Dendritic cell treated with granulocyte-macrophage colony-stimulating factor and Interleukin-4, amounts not matched to agents 40 ng/mL and 50 ng/mL, for 4 days (primary cell): ENCODE measurements around the gene KERA.

Source experiments
- H3K27ac Mint-ChIP-seq: one replicate; pipeline ENCODE4 v1.8.0; 2022; ENCODE audit warnings: mild to moderate bottlenecking, mixed read lengths
- H3K27me3 Mint-ChIP-seq: one replicate; pipeline ENCODE4 v1.8.0; 2022; ENCODE audit warnings: mild to moderate bottlenecking, mixed read lengths
- H3K36me3 Mint-ChIP-seq: one replicate; pipeline ENCODE4 v1.8.0; 2022; ENCODE audit warnings: low read depth, mixed read lengths
- H3K4me1 Mint-ChIP-seq: one replicate; pipeline ENCODE4 v1.8.0; 2022; ENCODE audit warnings: low read depth, mixed read lengths
- H3K4me3 Mint-ChIP-seq: one replicate; pipeline ENCODE4 v1.8.0; 2022; ENCODE audit warnings: mild to moderate bottlenecking, moderate library complexity, mixed read lengths
- H3K9me3 Mint-ChIP-seq: one replicate; pipeline ENCODE4 v1.8.0; 2022; ENCODE audit warnings: mixed read lengths
- intact Hi-C: fragments of 100-400 bp; cut with micrococcal nuclease; formaldehyde crosslinking; loops from one replicate; pipeline ENCODE4 v1.15.0; 2022

The KERA gene

DNA sequence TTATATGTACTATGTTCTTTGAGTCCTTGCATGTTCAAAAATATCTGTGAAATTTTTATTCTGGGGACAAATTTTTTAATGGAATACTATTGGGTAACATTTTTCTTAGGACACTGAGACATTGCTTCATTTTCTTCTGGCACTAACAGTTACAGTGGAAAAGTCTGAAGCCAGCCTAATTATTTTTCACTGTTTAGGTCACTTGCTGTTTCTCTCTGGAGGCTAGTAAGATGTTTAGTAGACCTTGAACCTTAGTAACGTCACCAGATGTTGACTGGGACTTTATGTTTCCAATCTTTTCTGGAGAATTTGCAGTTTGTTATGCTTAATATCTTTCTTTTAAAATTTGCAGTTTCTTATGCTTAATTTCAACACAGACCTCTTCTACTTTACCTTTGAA is 40.8 kb downstream of the KERA start:
- Mint-ChIP-seq H3K4me3 (no peak overlapping the region), H3K27me3 (no peaks in the 10 kb centered on the region), H3K4me1 (no peaks in the 10 kb centered on the region), H3K27ac (no peak overlapping the region), H3K36me3 (no peaks in the 10 kb centered on the region), H3K9me3 (peaks cover 30% of the 10 kb centered on the region)
- intact Hi-C loops: no loop called here

DNA sequence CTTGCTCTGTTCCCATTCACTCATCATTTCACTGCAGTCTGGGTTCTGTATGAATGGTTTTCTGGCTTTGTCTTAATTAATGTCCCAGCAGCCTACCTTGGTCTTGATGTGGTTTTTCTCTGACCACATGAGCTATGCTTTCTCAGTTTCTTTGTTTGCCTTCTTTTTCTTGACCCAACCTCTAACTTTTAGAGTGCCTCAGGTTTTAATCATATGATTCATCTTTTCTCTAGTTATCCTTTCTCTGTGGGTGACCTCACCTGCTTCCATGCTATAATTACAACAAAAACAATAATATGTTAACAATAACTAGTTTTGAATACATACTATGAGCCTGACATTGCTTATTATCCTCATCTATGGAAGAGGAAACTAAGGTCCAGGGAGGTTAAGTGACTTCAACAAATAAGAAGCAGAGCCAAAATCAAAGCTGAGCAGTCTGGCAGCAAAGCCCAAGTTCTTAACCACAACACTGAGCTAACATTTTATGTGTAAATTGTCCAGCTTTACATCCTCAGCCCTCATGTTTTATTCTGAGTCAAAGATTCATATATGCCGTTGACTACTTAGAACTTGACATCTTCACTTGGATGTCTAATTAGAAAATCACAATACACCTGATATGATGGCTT is 48.4 kb downstream of the KERA start:
- H3K27me3 Mint-ChIP-seq: no peaks in the 10 kb centered on the region
- H3K27ac Mint-ChIP-seq: no peak overlapping the region
- no peaks in the 10 kb centered on the region for H3K36me3 Mint-ChIP-seq
- peaks cover 14% of the 10 kb centered on the region for H3K9me3 Mint-ChIP-seq
- intact Hi-C loops: no loop called here
- H3K4me1 Mint-ChIP-seq: no peaks in the 10 kb centered on the region
- H3K4me3 Mint-ChIP-seq: no peak overlapping the region

DNA sequence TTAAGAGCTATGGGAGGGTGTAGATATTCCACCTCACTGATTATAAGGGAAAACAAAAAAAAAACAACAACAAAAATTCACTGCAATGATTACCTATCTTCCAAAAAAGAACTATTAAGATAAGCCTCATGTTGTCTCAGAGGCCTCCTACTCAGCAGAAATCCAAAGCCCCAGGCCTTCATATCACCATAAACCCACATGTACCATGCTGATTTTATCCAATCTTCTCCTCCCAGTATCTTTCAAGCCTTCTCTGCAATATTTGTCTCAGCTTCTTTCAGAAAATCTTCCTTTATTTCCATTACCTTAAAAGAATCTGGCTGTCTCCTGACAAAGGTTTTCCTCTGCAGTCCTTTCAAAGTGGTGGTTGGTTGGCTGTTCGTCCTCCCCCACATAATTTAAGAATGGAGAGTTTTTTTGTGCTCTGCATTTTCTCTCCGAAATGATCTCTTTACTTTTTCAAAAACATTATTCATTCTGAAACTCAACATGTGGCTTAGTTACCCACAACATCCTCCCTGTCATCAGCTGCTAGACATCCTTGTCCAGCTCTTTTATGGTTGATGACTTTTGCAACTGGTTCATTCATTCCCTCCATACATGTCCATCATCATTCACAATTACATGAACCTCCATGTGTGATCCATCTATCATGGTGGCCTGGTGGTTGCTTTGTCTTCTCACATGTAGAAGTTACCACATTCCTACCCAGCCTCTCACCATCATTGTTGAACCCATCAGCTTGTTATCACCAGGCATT is 50.1 kb downstream of the KERA start:
- Mint-ChIP-seq H3K36me3 (no peaks in the 10 kb centered on the region), H3K27ac (no peak overlapping the region), H3K4me3 (no peak overlapping the region), H3K27me3 (no peaks in the 10 kb centered on the region), H3K9me3 (no peaks in the 10 kb centered on the region), H3K4me1 (no peaks in the 10 kb centered on the region)
- intact Hi-C loops: no loop called here

- no peaks in the 10 kb centered on the region for H3K9me3 Mint-ChIP-seq
- no peak within 1 kb of the TSS for H3K27ac Mint-ChIP-seq
- no peak within 1 kb of the TSS for H3K4me3 Mint-ChIP-seq
- H3K27me3 Mint-ChIP-seq: no peaks in the 10 kb centered on the region
- no peaks in the 10 kb centered on the region for H3K4me1 Mint-ChIP-seq
- H3K36me3 Mint-ChIP-seq: no peaks in the 10 kb centered on the region
- intact Hi-C loops: no loop called here
Observed at GRCh38 chr12:91004872-91005271, 53.0 kb downstream of the KERA start, which contains the start of gene EPYC. EPYC (minus strand) TSS chr12:91004972; CDS start chr12:91002565, 2,407 bp downstream.

- Mint-ChIP-seq H3K27ac (no peak overlapping the region), H3K27me3 (no peaks in the 10 kb centered on the region), H3K36me3 (no peaks in the 10 kb centered on the region), H3K9me3 (no peaks in the 10 kb centered on the region), H3K4me1 (no peaks in the 10 kb centered on the region), H3K4me3 (no peak overlapping the region)
- intact Hi-C loops: no loop called here
Observed at GRCh38 chr12:91003737-91004136, 54.1 kb downstream of the KERA start.

- no peaks in the 10 kb centered on the region for H3K4me1 Mint-ChIP-seq
- no peaks in the 10 kb centered on the region for H3K9me3 Mint-ChIP-seq
- H3K27me3 Mint-ChIP-seq: no peaks in the 10 kb centered on the region
- intact Hi-C loops: no loop called here
- no peak overlapping the region for H3K27ac Mint-ChIP-seq
- H3K36me3 Mint-ChIP-seq: no peaks in the 10 kb centered on the region
- H3K4me3 Mint-ChIP-seq: no peak overlapping the region
Observed at GRCh38 chr12:91001306-91001705, 56.5 kb downstream of the KERA start.
